Measurements from ENCODE around the gene ALDH2. TPM values are rescaled to one million over a fixed set of nuclear protein-coding genes. Genes with fewer than 3 reads are reported as not detected.

ALDH2 gene
- total and polyA plus RNA-seq, 7 donors = 66.6 to 212 (median 135) TPM

DNA sequence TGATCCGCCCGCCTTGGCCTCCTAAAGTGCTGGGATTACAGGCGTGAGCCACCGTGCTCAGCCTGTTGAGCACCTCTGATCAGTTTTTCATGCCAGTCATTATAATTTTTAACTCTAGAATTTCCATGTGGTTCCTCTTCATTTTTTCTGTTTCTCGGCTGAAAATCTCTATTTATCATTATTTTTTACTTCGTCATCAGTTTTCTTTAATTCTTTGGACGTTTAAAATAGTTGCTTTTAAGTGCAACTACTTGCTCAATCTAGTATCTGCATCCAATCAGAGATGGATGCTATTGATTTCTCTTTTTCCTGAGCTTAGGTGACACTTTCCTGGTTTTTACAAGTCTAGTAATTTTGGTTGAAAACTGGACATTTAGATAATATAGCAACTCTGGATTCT is 92.0 kb downstream of the ALDH2 start:
- 93 to 97% (median 96%) methylated on average over 7 of the region's 7 CpGs for WGBS, 3 donors
- Histone ChIP-seq H3K36me3 (ENCODE audit: insufficient read depth in 1 of 2, low read depth in 1 of 2) (peaks cover 0 to 3% of the 10 kb centered on the region in 2 donors), H3K4me1 (no peaks in the 10 kb centered on the region), H3K27ac (no peak overlapping the region), H3K9me3 (no peaks in the 10 kb centered on the region), H3K27me3 (ENCODE audit: insufficient read depth in 3 of 3, low read length in 2 of 3) (no peaks in the 10 kb centered on the region), H3K4me3 (no peak overlapping the region)
- intact Hi-C loops (cut with DNase I) = no loop called here
- ATAC-seq = no peak
- DNase-seq = no peak
- TF ChIP-seq, protein P1, sequence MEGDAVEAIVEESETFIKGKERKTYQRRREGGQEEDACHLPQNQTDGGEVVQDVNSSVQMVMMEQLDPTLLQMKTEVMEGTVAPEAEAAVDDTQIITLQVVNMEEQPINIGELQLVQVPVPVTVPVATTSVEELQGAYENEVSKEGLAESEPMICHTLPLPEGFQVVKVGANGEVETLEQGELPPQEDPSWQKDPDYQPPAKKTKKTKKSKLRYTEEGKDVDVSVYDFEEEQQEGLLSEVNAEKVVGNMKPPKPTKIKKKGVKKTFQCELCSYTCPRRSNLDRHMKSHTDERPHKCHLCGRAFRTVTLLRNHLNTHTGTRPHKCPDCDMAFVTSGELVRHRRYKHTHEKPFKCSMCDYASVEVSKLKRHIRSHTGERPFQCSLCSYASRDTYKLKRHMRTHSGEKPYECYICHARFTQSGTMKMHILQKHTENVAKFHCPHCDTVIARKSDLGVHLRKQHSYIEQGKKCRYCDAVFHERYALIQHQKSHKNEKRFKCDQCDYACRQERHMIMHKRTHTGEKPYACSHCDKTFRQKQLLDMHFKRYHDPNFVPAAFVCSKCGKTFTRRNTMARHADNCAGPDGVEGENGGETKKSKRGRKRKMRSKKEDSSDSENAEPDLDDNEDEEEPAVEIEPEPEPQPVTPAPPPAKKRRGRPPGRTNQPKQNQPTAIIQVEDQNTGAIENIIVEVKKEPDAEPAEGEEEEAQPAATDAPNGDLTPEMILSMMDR (IDR thresholded peaks at IDR 0.05) = no peak

DNA sequence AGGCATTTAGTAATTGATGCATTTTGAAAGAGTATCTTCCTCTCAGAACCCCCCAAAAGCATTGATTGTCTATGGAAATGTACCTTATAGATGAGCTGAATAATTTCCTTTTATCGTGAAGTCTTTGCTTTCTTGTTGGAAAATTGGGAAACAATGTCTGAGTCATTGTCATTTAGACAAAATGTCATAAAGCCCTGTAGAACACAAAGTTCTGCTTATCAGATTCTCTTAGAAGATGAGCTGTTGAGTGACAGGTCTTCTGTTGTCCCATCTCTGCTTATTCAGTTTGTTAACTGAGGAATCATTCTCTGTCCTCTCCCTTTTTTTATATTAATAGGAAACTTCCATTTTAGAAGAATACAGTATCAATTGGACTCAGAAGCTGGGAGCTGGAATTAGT is 98.2 kb downstream of the ALDH2 start:
- ATAC-seq (no peak), DNase-seq (no peak)
- TF ChIP-seq, protein P1 (IDR thresholded peaks at IDR 0.05) = no peak
- no peaks in the 10 kb centered on the region for H3K4me1 ChIP-seq
- 95 to 98% (median 97%) methylated on average over 1 of the region's 1 CpG for WGBS, 3 donors
- intact Hi-C loops (cut with DNase I) = no loop called here
- H3K27ac ChIP-seq = no peak overlapping the region
- peaks cover 5 to 54% of the 10 kb centered on the region in 2 donors for H3K36me3 ChIP-seq (ENCODE audit: insufficient read depth in 1 of 2, low read depth in 1 of 2)
- H3K27me3 ChIP-seq (ENCODE audit: insufficient read depth in 3 of 3, low read length in 2 of 3) = no peaks in the 10 kb centered on the region
- H3K9me3 ChIP-seq = no peaks in the 10 kb centered on the region
- no peak overlapping the region for H3K4me3 ChIP-seq

Other genes with a start within 250 kb of the ALDH2 start
- gene ATXN2, start 167.6 kb upstream of the ALDH2 start, total RNA-seq = 10 to 100 TPM; 32.9 to 39.2 (median 37.1) TPM
- 10 to 100 TPM; 17.2 to 26.7 (median 24.4) TPM for gene ATXN2, start 167.6 kb upstream of the ALDH2 start, polyA plus RNA-seq
- gene BRAP, start 81.0 kb upstream of the ALDH2 start, total RNA-seq = 10 to 100 TPM; 18.3 to 29.6 (median 22.1) TPM
- 10 to 100 TPM; 13.5 to 34.6 (median 13.9) TPM for gene BRAP, start 81.0 kb upstream of the ALDH2 start, polyA plus RNA-seq
- 10 to 100 TPM in 3 of 4 donors, 1 to 10 TPM in 1; 7.5 to 20.2 (median 12.1) TPM for gene ACAD10, start 80.9 kb upstream of the ALDH2 start, total RNA-seq
- gene ACAD10, start 80.9 kb upstream of the ALDH2 start, polyA plus RNA-seq = 10 to 100 TPM in 1 of 3 donors, 1 to 10 TPM in 2; 6.0 to 15.3 (median 6.7) TPM
- 10 to 100 TPM; 23.9 to 36.0 (median 31.0) TPM for gene MAPKAPK5, start 75.3 kb downstream of the ALDH2 start, total RNA-seq
- 10 to 100 TPM; 21.7 to 41.2 (median 39.8) TPM for gene MAPKAPK5, start 75.3 kb downstream of the ALDH2 start, polyA plus RNA-seq
- 1 to 10 TPM; 3.2 to 7.3 (median 5.8) TPM for gene TMEM116, start 246.2 kb downstream of the ALDH2 start, total RNA-seq
- gene TMEM116, start 246.2 kb downstream of the ALDH2 start, polyA plus RNA-seq = 10 to 100 TPM in 1 of 3 donors, 1 to 10 TPM in 2; 3.9 to 12.5 (median 4.7) TPM
- 10 to 100 TPM; 15.3 to 24.3 (median 19.6) TPM for gene ERP29, start 246.5 kb downstream of the ALDH2 start, total RNA-seq
- 10 to 100 TPM; 26.8 to 38.7 (median 32.4) TPM for gene ERP29, start 246.5 kb downstream of the ALDH2 start, polyA plus RNA-seq